PC-9 (cell line): Measurements from ENCODE around the gene TTK. TPM values are rescaled to one million over a fixed set of nuclear protein-coding genes. Genes with fewer than 3 reads are reported as not detected.

Source experiments
- BruUV-seq: library from RNA; stranded (reverse); fragments of 400-500 nt; replicated peaks from 2 replicates; lab custom pipeline; 2021; lab: Mats Ljungman, UMichigan
- CTCF ChIA-PET: fragments of 300-600 bp; sonication (Branson Sonifier 250); formaldehyde crosslinking; loops from one replicate; lab custom pipeline; 2022; ENCODE audit warnings: antibody characterized with exemption; lab: Charles Lee
- POLR2A ChIA-PET: fragments of 300-600 bp; sonication (Branson Sonifier 250); formaldehyde crosslinking; loops from one replicate; lab custom pipeline; 2022; ENCODE audit warnings: antibody characterized with exemption; ENCODE audit not compliant: unreplicated experiment; lab: Charles Lee
- DNase-seq, 2 experiments: peaks; one replicate each; pipeline versions ENCODE4 v3.0.0 to v3.0.0-alpha.2; 2015 to 2022; ENCODE audit warnings: mixed read lengths in 1 of 2
- H2AFZ ChIP-seq: fragments of 200-600 bp; sonication (generic); 2 replicates; pipeline ENCODE4 v1.8.1; 2017; ENCODE audit warnings: antibody characterized with exemption
- H3F3A ChIP-seq: fragments of 200-600 bp; sonication (generic); 2 replicates; pipeline ENCODE4 v1.8.1; 2017; ENCODE audit warnings: antibody characterized with exemption, mild to moderate bottlenecking, low read depth; ENCODE audit not compliant: insufficient read depth
- H3K27ac ChIP-seq: fragments of 200-600 bp; sonication (generic); 2 replicates; pipeline ENCODE4 v1.6.1; 2016; ENCODE audit warnings: mixed run types
- H3K27me3 ChIP-seq: fragments of 200-600 bp; sonication (generic); 2 replicates; pipeline ENCODE4 v1.6.1; 2016; ENCODE audit warnings: low read depth, mixed run types; ENCODE audit not compliant: insufficient read depth
- H3K36me3 ChIP-seq: fragments of 200-600 bp; sonication (generic); 2 replicates; pipeline ENCODE4 v1.6.1; 2016; ENCODE audit warnings: low read depth, mixed run types
- H3K4me1 ChIP-seq: fragments of 200-600 bp; sonication (generic); replicated peaks from 2 replicates; pipeline ENCODE4 v1.6.1; 2016; ENCODE audit warnings: mixed run types; ENCODE audit not compliant: insufficient read depth
- H3K4me2 ChIP-seq: fragments of 200-600 bp; sonication (generic); 2 replicates; pipeline ENCODE4 v1.6.1; 2017; ENCODE audit warnings: mixed run types
- H3K4me3 ChIP-seq: fragments of 200-600 bp; sonication (generic); 2 replicates; pipeline ENCODE4 v1.6.1; 2016; ENCODE audit warnings: mixed run types
- H3K79me2 ChIP-seq: fragments of 200-600 bp; sonication (generic); 2 replicates; pipeline ENCODE4 v1.6.1; 2017; ENCODE audit warnings: low read depth, mixed run types
- H3K9me2 ChIP-seq: fragments of 200-600 bp; sonication (generic); 2 replicates; pipeline ENCODE4 v1.8.1; 2017; ENCODE audit warnings: mild to moderate bottlenecking; ENCODE audit not compliant: insufficient read depth
- H3K9me3 ChIP-seq: fragments of 200-600 bp; sonication (generic); 2 replicates; pipeline ENCODE4 v1.8.1; 2016; ENCODE audit warnings: low read depth; ENCODE audit not compliant: insufficient read depth
- H4K20me1 ChIP-seq: fragments of 200-600 bp; sonication (generic); 2 replicates; pipeline ENCODE4 v1.8.1; 2017; ENCODE audit not compliant: insufficient read depth
- CTCF ChIP-seq: fragments of 200-600 bp; sonication (generic); conservative IDR thresholded peaks from 2 replicates; pipeline ENCODE4 v1.6.1; 2017; ENCODE audit warnings: mixed run types, antibody characterized with exemption, mild to moderate bottlenecking, moderate library complexity
- EZH2 ChIP-seq: fragments of 200-600 bp; sonication (generic); IDR thresholded peaks from 2 replicates; pipeline ENCODE4 v1.8.0; 2017; ENCODE audit warnings: antibody characterized with exemption, low read depth
- intact Hi-C: fragments of 100-400 bp; cut with micrococcal nuclease; formaldehyde crosslinking; loops from one replicate; pipeline ENCODE4 v1.10.0; 2022; ENCODE audit not compliant: unreplicated experiment
- total RNA-seq: library from RNA; stranded (reverse); gene quantifications from 2 replicates; pipeline ENCODE4 v1.2.3, GENCODE V29; 2021

Gene TTK
- total RNA-seq, 1 experiment from 2014 or later: 40.3 TPM

- DNase-seq: no peak
- Histone ChIP-seq H3K36me3 (no peaks in the 10 kb centered on the region), H3K27ac (no peak overlapping the region), H3K4me2 (no peak overlapping the region), H3F3A (no peaks in the 10 kb centered on the region), H3K79me2 (no peaks in the 10 kb centered on the region), H3K27me3 (no peaks in the 10 kb centered on the region), H3K4me1 (no peaks in the 10 kb centered on the region), H2AFZ (no peak overlapping the region), H3K4me3 (no peak overlapping the region), H3K9me3 (no peaks in the 10 kb centered on the region), H3K9me2 (no peaks in the 10 kb centered on the region), H4K20me1 (no peaks in the 10 kb centered on the region)
- CTCF ChIA-PET: no interaction called here
- BruUV-seq: no TSS peak
- POLR2A ChIA-PET: no interaction called here
- no peak for TF ChIP-seq CTCF
- no peak for TF ChIP-seq EZH2
- intact Hi-C loops: no loop called here
These were observed 14.8 kb upstream of the TTK start for GRCh38 chr6:79989641-79990040.

DNA sequence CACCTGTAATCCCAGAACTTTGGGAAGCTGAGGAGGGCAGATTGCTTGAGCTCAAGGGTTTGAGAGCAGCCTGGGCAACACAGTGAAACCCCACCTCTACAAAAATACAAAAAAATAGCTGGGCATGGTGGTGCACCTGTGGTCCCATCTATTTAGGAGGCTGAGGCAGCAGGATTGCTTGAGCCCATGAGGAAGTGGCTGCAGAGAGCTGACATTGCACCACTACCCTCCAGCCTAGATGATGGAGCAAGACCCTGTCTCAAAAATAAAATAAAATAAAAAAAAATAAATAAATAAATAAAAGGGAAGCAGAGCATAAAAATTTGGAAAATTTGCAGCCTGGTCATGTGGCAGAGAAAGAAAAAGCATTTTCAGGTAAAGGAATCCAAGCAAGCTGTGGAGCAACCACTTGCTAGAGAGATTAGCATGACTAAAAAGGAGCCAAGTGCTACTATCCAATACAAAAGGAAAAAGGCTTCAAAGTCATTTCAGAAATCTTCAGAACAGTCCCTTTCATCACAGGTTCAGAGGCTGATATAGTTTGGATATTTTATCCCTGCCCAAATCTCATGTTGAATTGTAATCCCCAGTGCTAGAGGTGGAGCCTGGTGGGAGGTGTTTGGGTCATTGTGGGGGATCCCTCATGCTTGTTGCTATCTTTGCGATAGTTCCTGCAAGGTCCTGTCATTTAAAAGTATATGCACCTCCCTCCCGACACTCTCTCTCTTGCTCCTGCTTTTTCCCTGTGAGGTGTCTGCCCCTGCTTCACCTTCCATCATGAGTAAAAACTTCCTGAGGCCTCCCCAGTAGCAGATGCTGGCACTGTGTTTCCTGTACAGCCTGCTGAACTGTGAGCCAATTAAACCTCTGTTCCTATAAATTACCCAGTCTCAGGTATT, 11.2 kb upstream of the TTK start:
- no peaks in the 10 kb centered on the region for H3K4me1 ChIP-seq
- no peaks in the 10 kb centered on the region for H3F3A ChIP-seq
- no peaks in the 10 kb centered on the region for H3K36me3 ChIP-seq
- no peaks in the 10 kb centered on the region for H3K9me3 ChIP-seq
- no peak for DNase-seq
- H4K20me1 ChIP-seq: no peaks in the 10 kb centered on the region
- POLR2A ChIA-PET: no interaction called here
- CTCF ChIA-PET: no interaction called here
- no peaks in the 10 kb centered on the region for H3K27me3 ChIP-seq
- no peaks in the 10 kb centered on the region for H3K79me2 ChIP-seq
- intact Hi-C loops: no loop called here
- H2AFZ ChIP-seq: no peak overlapping the region
- H3K4me3 ChIP-seq: no peak overlapping the region
- BruUV-seq: no TSS peak
- H3K9me2 ChIP-seq: no peaks in the 10 kb centered on the region
- H3K4me2 ChIP-seq: no peak overlapping the region
- TF ChIP-seq CTCF (no peak), EZH2 (no peak)
- H3K27ac ChIP-seq: no peak overlapping the region

- no peak for DNase-seq
- no peaks in the 10 kb centered on the region for H3K9me3 ChIP-seq
- H3K9me2 ChIP-seq: no peaks in the 10 kb centered on the region
- no peaks in the 10 kb centered on the region for H3F3A ChIP-seq
- BruUV-seq: no TSS peak
- H3K27ac ChIP-seq: no peak overlapping the region
- no peak overlapping the region for H2AFZ ChIP-seq
- POLR2A ChIA-PET: no interaction called here
- H3K4me1 ChIP-seq: no peaks in the 10 kb centered on the region
- H3K27me3 ChIP-seq: no peaks in the 10 kb centered on the region
- no peaks in the 10 kb centered on the region for H3K36me3 ChIP-seq
- TF ChIP-seq CTCF (no peak), EZH2 (no peak)
- H3K4me3 ChIP-seq: no peak overlapping the region
- H4K20me1 ChIP-seq: no peaks in the 10 kb centered on the region
- H3K79me2 ChIP-seq: no peaks in the 10 kb centered on the region
- CTCF ChIA-PET: no interaction called here
- intact Hi-C loops: no loop called here
- no peak overlapping the region for H3K4me2 ChIP-seq
These were observed 10.5 kb upstream of the TTK start for GRCh38 chr6:79993911-79994309.
